ENCODE results near the gene NTMT1. TPM values are rescaled to one million over a fixed set of nuclear protein-coding genes. Genes with fewer than 3 reads are reported as not detected.
A peak's percentile ranks its signal among the peaks of the same experiment; 100 is the strongest.

NTMT1 gene
- total and polyA plus RNA-seq, 10 of the 15 experiments (the other 5 are each of a cell fraction or from before 2014, with no cell fraction given) = 12.8 to 85.4 (median 39.3) TPM

DNA sequence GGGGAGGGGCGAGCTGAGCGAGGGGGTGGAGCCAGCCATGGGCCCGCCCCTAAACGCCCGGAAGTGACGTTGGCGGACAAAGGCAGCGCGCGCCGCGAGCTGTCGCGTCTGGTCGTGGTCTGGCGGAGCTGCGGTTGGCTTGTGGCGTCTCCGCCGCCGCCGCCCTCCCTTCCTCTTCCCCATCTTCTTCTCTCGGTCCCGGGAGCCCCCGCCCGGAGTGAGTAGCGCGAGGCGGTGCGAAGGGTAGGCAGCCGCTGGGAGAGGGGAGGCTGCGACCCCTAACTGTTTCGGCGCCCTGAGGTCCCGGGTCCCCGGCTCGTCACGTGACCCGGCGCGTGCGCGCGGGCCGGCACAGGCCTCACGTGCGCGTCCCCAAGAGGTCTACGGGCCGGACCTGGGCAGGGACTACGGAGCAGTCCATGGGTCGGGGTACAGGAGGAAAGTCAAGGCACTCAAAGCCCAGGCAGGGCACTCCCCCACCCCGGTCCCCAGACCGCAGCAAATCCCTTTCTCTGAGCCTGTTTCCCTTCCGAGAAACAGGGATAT lies at the start of gene NTMT1 (continued):
- TF ChIP-seq, protein P1, sequence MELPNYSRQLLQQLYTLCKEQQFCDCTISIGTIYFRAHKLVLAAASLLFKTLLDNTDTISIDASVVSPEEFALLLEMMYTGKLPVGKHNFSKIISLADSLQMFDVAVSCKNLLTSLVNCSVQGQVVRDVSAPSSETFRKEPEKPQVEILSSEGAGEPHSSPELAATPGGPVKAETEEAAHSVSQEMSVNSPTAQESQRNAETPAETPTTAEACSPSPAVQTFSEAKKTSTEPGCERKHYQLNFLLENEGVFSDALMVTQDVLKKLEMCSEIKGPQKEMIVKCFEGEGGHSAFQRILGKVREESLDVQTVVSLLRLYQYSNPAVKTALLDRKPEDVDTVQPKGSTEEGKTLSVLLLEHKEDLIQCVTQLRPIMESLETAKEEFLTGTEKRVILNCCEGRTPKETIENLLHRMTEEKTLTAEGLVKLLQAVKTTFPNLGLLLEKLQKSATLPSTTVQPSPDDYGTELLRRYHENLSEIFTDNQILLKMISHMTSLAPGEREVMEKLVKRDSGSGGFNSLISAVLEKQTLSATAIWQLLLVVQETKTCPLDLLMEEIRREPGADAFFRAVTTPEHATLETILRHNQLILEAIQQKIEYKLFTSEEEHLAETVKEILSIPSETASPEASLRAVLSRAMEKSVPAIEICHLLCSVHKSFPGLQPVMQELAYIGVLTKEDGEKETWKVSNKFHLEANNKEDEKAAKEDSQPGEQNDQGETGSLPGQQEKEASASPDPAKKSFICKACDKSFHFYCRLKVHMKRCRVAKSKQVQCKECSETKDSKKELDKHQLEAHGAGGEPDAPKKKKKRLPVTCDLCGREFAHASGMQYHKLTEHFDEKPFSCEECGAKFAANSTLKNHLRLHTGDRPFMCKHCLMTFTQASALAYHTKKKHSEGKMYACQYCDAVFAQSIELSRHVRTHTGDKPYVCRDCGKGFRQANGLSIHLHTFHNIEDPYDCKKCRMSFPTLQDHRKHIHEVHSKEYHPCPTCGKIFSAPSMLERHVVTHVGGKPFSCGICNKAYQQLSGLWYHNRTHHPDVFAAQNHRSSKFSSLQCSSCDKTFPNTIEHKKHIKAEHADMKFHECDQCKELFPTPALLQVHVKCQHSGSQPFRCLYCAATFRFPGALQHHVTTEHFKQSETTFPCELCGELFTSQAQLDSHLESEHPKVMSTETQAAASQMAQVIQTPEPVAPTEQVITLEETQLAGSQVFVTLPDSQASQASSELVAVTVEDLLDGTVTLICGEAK (IDR thresholded peaks at IDR 0.05; ENCODE audit: borderline replicate concordance) = peak; percentile 71; the same call in 1 of the 2 replicates
- TF ChIP-seq MEF2A (IDR thresholded peaks at IDR 0.05; ENCODE audit: insufficient read depth, low read depth, low read length) (no peak), KLF5 (IDR thresholded peaks at IDR 0.05; ENCODE audit: partially characterized antibody) (peak; percentile 54), ATF7 (IDR thresholded peaks at IDR 0.05; ENCODE audit: low read depth) (no peak), NFYA (IDR thresholded peaks at IDR 0.05; ENCODE audit: borderline replicate concordance, low read depth, low read length) (no peak), TCF12 (IDR thresholded peaks at IDR 0.05; ENCODE audit: low read depth, low read length) (peak; percentile 53; the same call in 1 of the 2 replicates), POLR2A (IDR thresholded peaks at IDR 0.05; ENCODE audit: low read depth, low read length) (peak; percentile 98), NR2C2 (IDR thresholded peaks at IDR 0.05; ENCODE audit: borderline replicate concordance, control insufficient read depth, insufficient read length, low read depth) (no peak), MXI1 (IDR thresholded peaks at IDR 0.05; ENCODE audit: low read depth, low read length) (peak; percentile 98), TARDBP (IDR thresholded peaks at IDR 0.05; ENCODE audit: borderline replicate concordance) (no peak), GATAD2B (conservative IDR thresholded peaks at IDR 0.05; ENCODE audit: low read depth) (no peak; the same call in none of the 2 replicates)
- TF ChIP-seq, protein P2, sequence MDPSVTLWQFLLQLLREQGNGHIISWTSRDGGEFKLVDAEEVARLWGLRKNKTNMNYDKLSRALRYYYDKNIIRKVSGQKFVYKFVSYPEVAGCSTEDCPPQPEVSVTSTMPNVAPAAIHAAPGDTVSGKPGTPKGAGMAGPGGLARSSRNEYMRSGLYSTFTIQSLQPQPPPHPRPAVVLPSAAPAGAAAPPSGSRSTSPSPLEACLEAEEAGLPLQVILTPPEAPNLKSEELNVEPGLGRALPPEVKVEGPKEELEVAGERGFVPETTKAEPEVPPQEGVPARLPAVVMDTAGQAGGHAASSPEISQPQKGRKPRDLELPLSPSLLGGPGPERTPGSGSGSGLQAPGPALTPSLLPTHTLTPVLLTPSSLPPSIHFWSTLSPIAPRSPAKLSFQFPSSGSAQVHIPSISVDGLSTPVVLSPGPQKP (IDR thresholded peaks at IDR 0.05; ENCODE audit: low read depth, low read length) = peak; percentile 82
- TF ChIP-seq, protein P3, sequence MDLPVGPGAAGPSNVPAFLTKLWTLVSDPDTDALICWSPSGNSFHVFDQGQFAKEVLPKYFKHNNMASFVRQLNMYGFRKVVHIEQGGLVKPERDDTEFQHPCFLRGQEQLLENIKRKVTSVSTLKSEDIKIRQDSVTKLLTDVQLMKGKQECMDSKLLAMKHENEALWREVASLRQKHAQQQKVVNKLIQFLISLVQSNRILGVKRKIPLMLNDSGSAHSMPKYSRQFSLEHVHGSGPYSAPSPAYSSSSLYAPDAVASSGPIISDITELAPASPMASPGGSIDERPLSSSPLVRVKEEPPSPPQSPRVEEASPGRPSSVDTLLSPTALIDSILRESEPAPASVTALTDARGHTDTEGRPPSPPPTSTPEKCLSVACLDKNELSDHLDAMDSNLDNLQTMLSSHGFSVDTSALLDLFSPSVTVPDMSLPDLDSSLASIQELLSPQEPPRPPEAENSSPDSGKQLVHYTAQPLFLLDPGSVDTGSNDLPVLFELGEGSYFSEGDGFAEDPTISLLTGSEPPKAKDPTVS (IDR thresholded peaks at IDR 0.05; ENCODE audit: low read depth, low read length) = no peak
- TF ChIP-seq, protein P4, sequence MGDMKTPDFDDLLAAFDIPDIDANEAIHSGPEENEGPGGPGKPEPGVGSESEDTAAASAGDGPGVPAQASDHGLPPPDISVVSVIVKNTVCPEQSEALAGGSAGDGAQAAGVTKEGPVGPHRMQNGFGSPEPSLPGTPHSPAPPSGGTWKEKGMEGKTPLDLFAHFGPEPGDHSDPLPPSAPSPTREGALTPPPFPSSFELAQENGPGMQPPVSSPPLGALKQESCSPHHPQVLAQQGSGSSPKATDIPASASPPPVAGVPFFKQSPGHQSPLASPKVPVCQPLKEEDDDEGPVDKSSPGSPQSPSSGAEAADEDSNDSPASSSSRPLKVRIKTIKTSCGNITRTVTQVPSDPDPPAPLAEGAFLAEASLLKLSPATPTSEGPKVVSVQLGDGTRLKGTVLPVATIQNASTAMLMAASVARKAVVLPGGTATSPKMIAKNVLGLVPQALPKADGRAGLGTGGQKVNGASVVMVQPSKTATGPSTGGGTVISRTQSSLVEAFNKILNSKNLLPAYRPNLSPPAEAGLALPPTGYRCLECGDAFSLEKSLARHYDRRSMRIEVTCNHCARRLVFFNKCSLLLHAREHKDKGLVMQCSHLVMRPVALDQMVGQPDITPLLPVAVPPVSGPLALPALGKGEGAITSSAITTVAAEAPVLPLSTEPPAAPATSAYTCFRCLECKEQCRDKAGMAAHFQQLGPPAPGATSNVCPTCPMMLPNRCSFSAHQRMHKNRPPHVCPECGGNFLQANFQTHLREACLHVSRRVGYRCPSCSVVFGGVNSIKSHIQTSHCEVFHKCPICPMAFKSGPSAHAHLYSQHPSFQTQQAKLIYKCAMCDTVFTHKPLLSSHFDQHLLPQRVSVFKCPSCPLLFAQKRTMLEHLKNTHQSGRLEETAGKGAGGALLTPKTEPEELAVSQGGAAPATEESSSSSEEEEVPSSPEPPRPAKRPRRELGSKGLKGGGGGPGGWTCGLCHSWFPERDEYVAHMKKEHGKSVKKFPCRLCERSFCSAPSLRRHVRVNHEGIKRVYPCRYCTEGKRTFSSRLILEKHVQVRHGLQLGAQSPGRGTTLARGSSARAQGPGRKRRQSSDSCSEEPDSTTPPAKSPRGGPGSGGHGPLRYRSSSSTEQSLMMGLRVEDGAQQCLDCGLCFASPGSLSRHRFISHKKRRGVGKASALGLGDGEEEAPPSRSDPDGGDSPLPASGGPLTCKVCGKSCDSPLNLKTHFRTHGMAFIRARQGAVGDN (IDR thresholded peaks at IDR 0.05) = peak; percentile 76

Measured in GM12878 (cell line).